AG09319 (cell line): ENCODE data around the gene EXOC6B.

Experiments
- DNase-seq: peaks from one replicate; pipeline ENCODE4 v3.0.0-alpha.2; 2010; ENCODE audit warnings: low read depth; ENCODE audit errors: extremely low read depth
- CTCF ChIP-seq: IDR thresholded peaks from 2 replicates; pipeline ENCODE4 v1.5.1; 2011; ENCODE audit warnings: low read depth, mild to moderate bottlenecking, inconsistent platforms, low read length, moderate library complexity

Gene EXOC6B

GRCh38 chr2:72821118-72821517, 4.7 kb downstream of the EXOC6B start:
- no peak for TF ChIP-seq CTCF

GRCh38 chr2:72819501-72819900, 6.3 kb downstream of the EXOC6B start:
- TF ChIP-seq CTCF, result no peak
- no peak for DNase-seq

More at GRCh38 chr2:72821118-72821517, 4.7 kb downstream of the EXOC6B start:
- DNase-seq, result no peak

GRCh38 chr2:72815655-72816278, 10.1 kb downstream of the EXOC6B start:
- no peak for DNase-seq
- TF ChIP-seq CTCF, result no peak

- DNase-seq, result no peak
- no peak for TF ChIP-seq CTCF
Observed at GRCh38 chr2:72813841-72814240, 12.0 kb downstream of the EXOC6B start.

GRCh38 chr2:72810165-72810564, 15.7 kb downstream of the EXOC6B start:
- DNase-seq, result no peak
- no peak for TF ChIP-seq CTCF

- DNase-seq, result no peak
- TF ChIP-seq CTCF, result no peak
Observed at GRCh38 chr2:72809095-72809494, 16.7 kb downstream of the EXOC6B start.

- TF ChIP-seq CTCF, result no peak
- no peak for DNase-seq
Observed at GRCh38 chr2:72806280-72806945, 19.4 kb downstream of the EXOC6B start.
